Prostate gland (tissue), 2 donors: ENCODE measurements around the gene HTR7.

ENCODE experiments used
- POLR2A ChIP-seq: fragments of 450-650 bp; IDR thresholded peaks from one replicate; pipeline ENCODE4 v1.6.1; 2016; ENCODE audit warnings: antibody characterized with exemption, mild to moderate bottlenecking
- POLR2AphosphoS5 ChIP-seq: sonication (generic); formaldehyde crosslinking; IDR thresholded peaks from one replicate; pipeline ENCODE4 v1.6.1; 2017; ENCODE audit warnings: antibody characterized with exemption
- TF ChIP-seq, protein P1 (sequence below), 4 experiments: fragments of 200-600 bp in 2 of 4; fragments of 450-650 bp in 2 of 4; sonication (generic) in 2 of 4; IDR thresholded peaks; 1 replicate in 3 of 4; 2 replicates in 1 of 4; pipeline ENCODE4 v1.5.1; 2016 to 2019; ENCODE audit warnings: antibody characterized with exemption in 4 of 4, mild to moderate bottlenecking in 2 of 4, moderate library complexity in 2 of 4

DNA sequence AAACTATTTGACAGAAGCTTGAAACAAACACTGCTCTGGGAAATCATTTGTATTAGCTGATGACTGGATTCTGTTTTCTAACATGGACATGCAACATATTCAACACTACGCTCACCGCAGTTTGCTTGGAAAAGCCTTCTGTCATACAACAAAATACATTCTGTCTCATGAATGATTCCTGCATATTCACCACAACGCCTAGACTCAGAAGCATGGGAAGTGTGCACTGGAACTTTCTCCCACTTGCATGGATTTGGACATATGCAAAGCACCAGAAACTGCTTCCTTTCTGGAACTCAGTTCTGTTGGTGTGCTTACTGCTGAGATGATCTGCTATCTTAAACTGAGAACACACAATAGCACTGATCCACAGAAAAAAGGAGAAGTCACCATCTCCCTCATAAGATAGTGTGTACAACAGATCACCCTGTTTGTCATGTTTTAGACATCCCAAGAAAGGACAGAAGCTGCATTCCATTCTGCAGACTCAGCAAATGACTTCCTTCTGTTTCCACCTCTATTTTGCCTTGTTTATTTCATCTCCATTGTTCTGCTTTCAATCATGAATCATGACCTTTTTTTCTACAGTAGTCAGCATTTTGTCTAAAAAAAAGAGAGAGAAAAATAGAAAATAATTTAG lies 115.8 kb downstream of the HTR7 start:
- TF ChIP-seq, protein P1, sequence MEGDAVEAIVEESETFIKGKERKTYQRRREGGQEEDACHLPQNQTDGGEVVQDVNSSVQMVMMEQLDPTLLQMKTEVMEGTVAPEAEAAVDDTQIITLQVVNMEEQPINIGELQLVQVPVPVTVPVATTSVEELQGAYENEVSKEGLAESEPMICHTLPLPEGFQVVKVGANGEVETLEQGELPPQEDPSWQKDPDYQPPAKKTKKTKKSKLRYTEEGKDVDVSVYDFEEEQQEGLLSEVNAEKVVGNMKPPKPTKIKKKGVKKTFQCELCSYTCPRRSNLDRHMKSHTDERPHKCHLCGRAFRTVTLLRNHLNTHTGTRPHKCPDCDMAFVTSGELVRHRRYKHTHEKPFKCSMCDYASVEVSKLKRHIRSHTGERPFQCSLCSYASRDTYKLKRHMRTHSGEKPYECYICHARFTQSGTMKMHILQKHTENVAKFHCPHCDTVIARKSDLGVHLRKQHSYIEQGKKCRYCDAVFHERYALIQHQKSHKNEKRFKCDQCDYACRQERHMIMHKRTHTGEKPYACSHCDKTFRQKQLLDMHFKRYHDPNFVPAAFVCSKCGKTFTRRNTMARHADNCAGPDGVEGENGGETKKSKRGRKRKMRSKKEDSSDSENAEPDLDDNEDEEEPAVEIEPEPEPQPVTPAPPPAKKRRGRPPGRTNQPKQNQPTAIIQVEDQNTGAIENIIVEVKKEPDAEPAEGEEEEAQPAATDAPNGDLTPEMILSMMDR (IDR thresholded peaks at IDR 0.05) = no peak
- TF ChIP-seq POLR2A = no peak
- TF ChIP-seq POLR2AphosphoS5 = no peak
